ENCODE results near the gene LAMB3. TPM values are rescaled to one million over a fixed set of nuclear protein-coding genes. Genes with fewer than 3 reads are reported as not detected.
"Not testable (repeated sequence)": the region's sequence is repeated elsewhere in the genome, so short reads cannot be mapped to it uniquely, and the experiment has no call there.

Gene LAMB3
- total RNA-seq: 100 to 1,000 TPM in 3 of 4 donors, 10 to 100 TPM in 1; 70.0 to 181 (median 123) TPM

DNA sequence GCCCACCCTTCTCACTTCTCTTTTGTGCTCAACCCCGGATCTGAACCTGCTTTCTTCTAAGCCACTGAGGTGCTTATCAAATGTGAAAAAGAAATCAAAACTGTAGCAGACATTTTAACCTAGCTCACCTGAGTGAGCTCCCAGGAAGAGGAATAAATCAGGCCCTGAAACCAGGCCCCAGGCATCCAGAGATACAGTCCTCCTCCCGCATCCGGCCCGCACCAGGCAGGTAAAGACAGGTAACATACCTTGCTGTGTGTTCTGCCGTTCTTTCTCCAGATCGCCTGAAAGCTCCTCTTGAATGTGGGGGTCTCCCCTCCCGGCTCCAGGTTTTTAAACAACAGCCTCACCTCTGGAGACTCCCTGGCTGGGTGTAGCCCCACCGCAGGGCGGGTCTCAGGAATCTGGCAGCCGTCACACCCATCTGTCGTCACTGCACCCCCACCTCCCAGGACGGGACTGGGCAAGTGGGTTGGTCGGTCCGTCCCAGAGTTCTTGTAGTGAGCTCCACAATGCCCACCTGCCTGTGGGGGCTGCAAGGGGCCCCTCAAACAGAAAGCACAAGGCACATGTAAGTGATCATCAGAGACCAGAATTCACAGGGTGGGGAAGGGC, at the start of gene LAMB3:
LAMB3 (minus strand) TSS at position 305 of the 615 bp plus-strand sequence. CDS start 1,481 bp downstream, outside the sequence.
- 50 to 62% methylated on average over 13 of the region's 14 CpGs for WGBS, 2 donors
- intact Hi-C loops (cut with DNase I; ENCODE audit: low total_unique reads): no loop called here
- DNase-seq (ENCODE audit: low spot score in 2 of 2): peak; percentile 68 to 90
- TF ChIP-seq POLR2A (IDR thresholded peaks at IDR 0.05): no peak
- TF ChIP-seq, protein P1, sequence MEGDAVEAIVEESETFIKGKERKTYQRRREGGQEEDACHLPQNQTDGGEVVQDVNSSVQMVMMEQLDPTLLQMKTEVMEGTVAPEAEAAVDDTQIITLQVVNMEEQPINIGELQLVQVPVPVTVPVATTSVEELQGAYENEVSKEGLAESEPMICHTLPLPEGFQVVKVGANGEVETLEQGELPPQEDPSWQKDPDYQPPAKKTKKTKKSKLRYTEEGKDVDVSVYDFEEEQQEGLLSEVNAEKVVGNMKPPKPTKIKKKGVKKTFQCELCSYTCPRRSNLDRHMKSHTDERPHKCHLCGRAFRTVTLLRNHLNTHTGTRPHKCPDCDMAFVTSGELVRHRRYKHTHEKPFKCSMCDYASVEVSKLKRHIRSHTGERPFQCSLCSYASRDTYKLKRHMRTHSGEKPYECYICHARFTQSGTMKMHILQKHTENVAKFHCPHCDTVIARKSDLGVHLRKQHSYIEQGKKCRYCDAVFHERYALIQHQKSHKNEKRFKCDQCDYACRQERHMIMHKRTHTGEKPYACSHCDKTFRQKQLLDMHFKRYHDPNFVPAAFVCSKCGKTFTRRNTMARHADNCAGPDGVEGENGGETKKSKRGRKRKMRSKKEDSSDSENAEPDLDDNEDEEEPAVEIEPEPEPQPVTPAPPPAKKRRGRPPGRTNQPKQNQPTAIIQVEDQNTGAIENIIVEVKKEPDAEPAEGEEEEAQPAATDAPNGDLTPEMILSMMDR (IDR thresholded peaks at IDR 0.05): no peak
- no peak within 1 kb of the TSS for H3K4me3 ChIP-seq (ENCODE audit: low read depth, poor library complexity, severe bottlenecking)

DNA sequence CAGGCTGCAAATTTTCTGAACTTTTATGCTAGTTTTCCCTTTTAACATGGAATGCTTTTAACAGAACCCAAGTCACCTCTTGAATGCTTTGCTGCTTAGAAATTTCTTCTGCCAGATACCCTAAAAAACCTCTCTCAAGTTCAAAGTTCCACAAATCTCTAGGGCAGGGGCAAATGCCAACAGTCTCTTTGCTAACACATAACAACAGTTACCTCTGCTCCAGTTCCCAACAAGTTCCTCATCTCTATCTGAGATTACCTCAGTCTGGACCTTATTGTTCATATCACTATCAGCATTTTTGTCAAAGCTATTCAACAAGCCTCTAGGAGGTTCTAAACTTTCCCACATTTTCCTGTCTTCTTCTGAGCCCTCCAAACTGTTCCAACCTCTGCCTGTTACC, 48.5 kb upstream of the LAMB3 start:
- intact Hi-C loops (cut with DNase I; ENCODE audit: low total_unique reads); DNase-seq (ENCODE audit: low spot score in 2 of 2); H3K4me3 ChIP-seq (ENCODE audit: low read depth, poor library complexity, severe bottlenecking): not testable (repeated sequence)

DNA sequence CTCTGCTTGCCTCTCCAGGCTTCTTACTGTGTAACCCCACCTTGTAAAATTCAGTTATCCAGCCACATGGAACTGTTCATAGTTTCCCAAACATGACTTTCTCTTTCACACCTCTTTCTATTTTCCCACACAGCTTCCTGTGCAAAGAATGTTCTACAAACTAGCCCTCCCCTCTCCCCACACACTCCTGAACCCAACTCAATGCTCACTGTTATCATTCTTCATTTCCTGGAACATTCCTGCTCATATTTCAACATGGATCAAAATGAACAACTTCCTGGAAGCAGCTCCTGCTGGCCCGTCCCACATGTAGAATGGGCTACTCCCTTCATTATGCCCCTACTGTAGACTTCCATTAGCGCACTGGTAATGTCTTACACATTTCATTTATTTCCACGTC, 44.9 kb upstream of the LAMB3 start:
- intact Hi-C loops (cut with DNase I; ENCODE audit: low total_unique reads): loop anchor here (10.0 kb wide), 2 partner anchors 48 to 72 kb away; no protein-coding TSS in a partner anchor
- no peak for DNase-seq (ENCODE audit: low spot score in 2 of 2)
- WGBS, 2 donors: 76 to 82% methylated on average over 3 of the region's 3 CpGs
- H3K4me3 ChIP-seq (ENCODE audit: low read depth, poor library complexity, severe bottlenecking): no peak overlapping the region
- no peak for TF ChIP-seq POLR2A (IDR thresholded peaks at IDR 0.05)
- TF ChIP-seq, protein P1 (IDR thresholded peaks at IDR 0.05): no peak

DNA sequence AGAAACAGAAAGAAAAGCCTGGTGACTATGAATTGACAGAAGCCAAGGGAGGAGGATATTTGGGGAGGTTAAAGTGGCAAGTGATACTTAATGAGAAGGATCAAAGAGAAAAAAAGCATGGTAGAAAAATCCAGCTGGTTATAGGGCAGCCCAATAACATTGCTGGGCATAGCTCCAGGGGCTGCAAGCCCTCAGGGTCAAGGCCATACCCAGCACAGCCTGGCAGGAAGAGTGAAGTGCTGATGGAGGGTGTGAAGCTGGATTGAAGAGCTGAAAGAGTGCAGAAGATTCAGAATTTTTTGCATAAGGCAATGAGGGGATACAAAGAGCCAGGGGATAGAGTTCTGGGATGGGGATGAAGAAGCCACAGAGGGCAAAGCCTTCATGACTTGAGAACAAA, 44.4 kb upstream of the LAMB3 start:
- TF ChIP-seq, protein P1 (IDR thresholded peaks at IDR 0.05): no peak
- TF ChIP-seq POLR2A (IDR thresholded peaks at IDR 0.05): no peak
- DNase-seq (ENCODE audit: low spot score in 2 of 2): no peak
- no peak overlapping the region for H3K4me3 ChIP-seq (ENCODE audit: low read depth, poor library complexity, severe bottlenecking)
- intact Hi-C loops (cut with DNase I; ENCODE audit: low total_unique reads): loop anchor here (10.0 kb wide), 2 partner anchors 48 to 72 kb away; no protein-coding TSS in a partner anchor

DNA sequence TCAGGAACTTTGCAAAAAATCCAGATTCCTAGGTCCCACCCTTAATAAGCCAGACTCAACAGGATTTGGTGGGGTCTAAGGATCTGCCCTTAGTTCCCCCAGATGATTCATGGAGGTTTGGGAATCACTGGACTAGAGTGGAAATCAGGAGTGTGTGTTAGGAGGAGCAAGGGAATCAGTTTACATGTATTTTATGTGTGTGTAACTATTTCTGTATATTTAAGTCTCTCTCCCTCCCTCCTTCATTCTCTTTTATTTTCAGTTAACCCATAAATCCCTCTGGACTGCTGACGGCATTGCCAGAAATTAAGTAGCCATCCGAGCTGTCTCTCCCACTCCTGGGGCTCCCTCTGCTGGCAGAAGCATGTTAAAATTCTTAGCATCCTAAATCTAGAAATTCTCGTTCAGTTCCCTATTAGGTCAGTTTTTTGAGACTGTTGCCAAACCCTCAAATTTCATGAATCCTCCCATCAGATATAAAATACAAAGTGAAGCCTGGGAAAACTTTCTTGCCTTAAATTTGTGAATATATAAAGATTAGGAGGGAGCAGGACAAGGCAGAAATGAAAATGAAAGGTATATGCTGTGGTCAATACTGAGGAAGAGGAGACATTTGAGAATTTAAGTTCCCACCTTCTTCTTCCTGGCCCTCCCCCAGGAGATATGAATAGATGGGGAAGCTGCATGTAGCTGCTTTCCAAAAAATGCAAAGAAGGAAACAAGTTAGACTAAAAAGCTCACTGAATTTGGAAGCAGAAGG, 40.7 kb upstream of the LAMB3 start:
- peak; percentile 70 to 89 for DNase-seq (ENCODE audit: low spot score in 2 of 2)
- H3K4me3 ChIP-seq (ENCODE audit: low read depth, poor library complexity, severe bottlenecking): no peak overlapping the region
- TF ChIP-seq, protein P1 (IDR thresholded peaks at IDR 0.05): peak in 1 of 3 donors; percentile 71
- no peak for TF ChIP-seq POLR2A (IDR thresholded peaks at IDR 0.05)
- WGBS, 2 donors: 1 to 3% methylated on average over 3 of the region's 3 CpGs
- intact Hi-C loops (cut with DNase I; ENCODE audit: low total_unique reads): loop anchor here (5.0 to 10.0 kb wide), 3 partner anchors 52 to 121 kb away; no protein-coding TSS in a partner anchor

DNA sequence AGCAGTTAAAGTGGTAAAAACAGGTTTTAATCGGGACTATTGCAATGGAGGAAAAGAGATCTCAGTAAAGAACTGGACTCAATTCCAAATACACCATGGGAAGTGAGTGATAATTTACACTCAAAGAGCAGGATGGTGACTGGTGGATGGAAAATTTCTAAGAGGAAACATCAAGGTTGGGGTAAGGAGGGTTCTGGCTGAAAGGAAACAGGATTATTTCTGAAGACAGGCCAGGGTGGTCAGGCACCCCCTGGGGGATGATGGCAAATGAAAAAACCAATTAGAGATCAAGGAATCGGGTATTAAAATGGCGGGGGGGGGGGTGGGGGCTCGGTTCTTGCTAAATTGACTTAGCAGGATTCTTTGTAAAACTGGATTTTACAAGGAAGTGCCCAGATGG, 40.1 kb upstream of the LAMB3 start:
- DNase-seq (ENCODE audit: low spot score in 2 of 2): no peak
- intact Hi-C loops (cut with DNase I; ENCODE audit: low total_unique reads): loop anchor here (5.0 to 10.0 kb wide), 3 partner anchors 53 to 120 kb away; no protein-coding TSS in a partner anchor
- TF ChIP-seq, protein P1 (IDR thresholded peaks at IDR 0.05): no peak
- TF ChIP-seq POLR2A (IDR thresholded peaks at IDR 0.05): no peak
- no peak overlapping the region for H3K4me3 ChIP-seq (ENCODE audit: low read depth, poor library complexity, severe bottlenecking)
- WGBS, 2 donors: 49 to 52% methylated on average over 4 of the region's 4 CpGs

Data from lower leg skin (tissue), 4 donors.